Measurements from ENCODE around the gene NMT1. TPM values are rescaled to one million over a fixed set of nuclear protein-coding genes. Genes with fewer than 3 reads are reported as not detected.

Gene NMT1
- total RNA-seq, 2 experiments from 2014 or later, result 156 to 169 TPM

GRCh38 chr17:45108051-45108450 is 46.9 kb downstream of the NMT1 start:
- intact Hi-C loops (cut with micrococcal nuclease), result no loop called here
- DNase-seq, result no peak
- POLR2A ChIA-PET, result interaction anchor here (0.5 to 1.2 kb wide), 2 partner anchors 9 to 53 kb away, joined by 3 read pairs; no protein-coding TSS in a partner anchor
- no peak for TF ChIP-seq CTCF (IDR thresholded peaks at IDR 0.05)
- peaks cover 20% of the 10 kb centered on the region for H3K36me3 Mint-ChIP-seq (ENCODE audit: low read depth)
- no peaks in the 10 kb centered on the region for H3K4me1 Mint-ChIP-seq (ENCODE audit: low read depth)
- ATAC-seq, result no peak
- no peaks in the 10 kb centered on the region for H3K27me3 Mint-ChIP-seq
- no peak overlapping the region for H3K4me3 Mint-ChIP-seq
- no peaks in the 10 kb centered on the region for H3K9me3 Mint-ChIP-seq
- H3K27ac Mint-ChIP-seq, result no peak overlapping the region
- CTCF ChIA-PET, result interaction anchor here (1.8 kb wide), 1 partner anchor 9 kb away, joined by 7 read pairs; no protein-coding TSS in a partner anchor

GRCh38 chr17:45108595-45109521 is 47.7 kb downstream of the NMT1 start:
- Mint-ChIP-seq H3K9me3 (no peaks in the 10 kb centered on the region), H3K27ac (no peak overlapping the region), H3K4me3 (no peak overlapping the region), H3K36me3 (ENCODE audit: low read depth) (peaks cover 14% of the 10 kb centered on the region), H3K27me3 (no peaks in the 10 kb centered on the region), H3K4me1 (ENCODE audit: low read depth) (no peaks in the 10 kb centered on the region)
- POLR2A ChIA-PET, result interaction anchor here (0.6 to 1.5 kb wide), 5 partner anchors 8 to 159 kb away, joined by 3 to 4 read pairs (median 3); no protein-coding TSS in a partner anchor
- ATAC-seq, result no peak
- CTCF ChIA-PET, result interaction anchor here (1.2 to 1.8 kb wide), 2 partner anchors 9 to 26 kb away, joined by 6 to 7 read pairs; partner anchors contain the start of gene ACBD4
- TF ChIP-seq CTCF (IDR thresholded peaks at IDR 0.05), result no peak
- intact Hi-C loops (cut with micrococcal nuclease), result no loop called here
- no peak for DNase-seq

GRCh38 chr17:45110676-45111611 is 49.8 kb downstream of the NMT1 start:
- peaks cover 4% of the 10 kb centered on the region for H3K36me3 Mint-ChIP-seq (ENCODE audit: low read depth)
- CTCF ChIA-PET, result interaction anchor here (1.3 kb wide), 1 partner anchor 190 kb away, joined by 3 read pairs; no protein-coding TSS in a partner anchor
- intact Hi-C loops (cut with micrococcal nuclease), result no loop called here
- H3K27me3 Mint-ChIP-seq, result no peaks in the 10 kb centered on the region
- no peak for TF ChIP-seq CTCF (IDR thresholded peaks at IDR 0.05)
- POLR2A ChIA-PET, result interaction anchor here (1.5 kb wide), 1 partner anchor 38 kb away, joined by 3 read pairs; no protein-coding TSS in a partner anchor
- no peak for ATAC-seq
- no peak overlapping the region for H3K4me3 Mint-ChIP-seq
- no peaks in the 10 kb centered on the region for H3K4me1 Mint-ChIP-seq (ENCODE audit: low read depth)
- H3K27ac Mint-ChIP-seq, result no peak overlapping the region
- DNase-seq, result no peak
- H3K9me3 Mint-ChIP-seq, result no peaks in the 10 kb centered on the region

GRCh38 chr17:45111850-45112249 is 50.7 kb downstream of the NMT1 start:
- no peak for TF ChIP-seq CTCF (IDR thresholded peaks at IDR 0.05)
- CTCF ChIA-PET, result interaction anchor here (1.3 kb wide), 1 partner anchor 191 kb away, joined by 3 read pairs; no protein-coding TSS in a partner anchor
- no peak overlapping the region for H3K27ac Mint-ChIP-seq
- H3K4me1 Mint-ChIP-seq (ENCODE audit: low read depth), result no peaks in the 10 kb centered on the region
- no peaks in the 10 kb centered on the region for H3K9me3 Mint-ChIP-seq
- no peak overlapping the region for H3K4me3 Mint-ChIP-seq
- ATAC-seq, result no peak
- POLR2A ChIA-PET, result interaction anchor here (1.0 kb wide), 1 partner anchor 37 kb away, joined by 3 read pairs; no protein-coding TSS in a partner anchor
- intact Hi-C loops (cut with micrococcal nuclease), result no loop called here
- no peaks in the 10 kb centered on the region for H3K27me3 Mint-ChIP-seq
- H3K36me3 Mint-ChIP-seq (ENCODE audit: low read depth), result peaks cover 1% of the 10 kb centered on the region
- DNase-seq, result no peak

Data from activated CD8-positive, alpha-beta T cell treated with anti-CD3 and anti-CD28 coated beads for 36 hours (primary cell).